OCI-M2 (cell line): ENCODE data around the gene IL4.

ENCODE experiments used
- DNase-seq: peaks from one replicate; lab custom pipeline; 2025; ENCODE audit not compliant: unreplicated experiment; lab: John Stamatoyannopoulos, UW

Gene IL4

GRCh38 chr5:132657676-132658380 lies 16.0 kb upstream of the IL4 start, which contains the start of gene IL13:
TSS of gene IL13 (plus strand) at chr5:132658173. CDS start at chr5:132658187, 14 bp downstream.
- no peak for DNase-seq

- DNase-seq: no peak
Observed at GRCh38 chr5:132658381-132659302, 15.1 kb upstream of the IL4 start.

GRCh38 chr5:132659598-132660493 lies 13.9 kb upstream of the IL4 start:
- DNase-seq: no peak

DNA sequence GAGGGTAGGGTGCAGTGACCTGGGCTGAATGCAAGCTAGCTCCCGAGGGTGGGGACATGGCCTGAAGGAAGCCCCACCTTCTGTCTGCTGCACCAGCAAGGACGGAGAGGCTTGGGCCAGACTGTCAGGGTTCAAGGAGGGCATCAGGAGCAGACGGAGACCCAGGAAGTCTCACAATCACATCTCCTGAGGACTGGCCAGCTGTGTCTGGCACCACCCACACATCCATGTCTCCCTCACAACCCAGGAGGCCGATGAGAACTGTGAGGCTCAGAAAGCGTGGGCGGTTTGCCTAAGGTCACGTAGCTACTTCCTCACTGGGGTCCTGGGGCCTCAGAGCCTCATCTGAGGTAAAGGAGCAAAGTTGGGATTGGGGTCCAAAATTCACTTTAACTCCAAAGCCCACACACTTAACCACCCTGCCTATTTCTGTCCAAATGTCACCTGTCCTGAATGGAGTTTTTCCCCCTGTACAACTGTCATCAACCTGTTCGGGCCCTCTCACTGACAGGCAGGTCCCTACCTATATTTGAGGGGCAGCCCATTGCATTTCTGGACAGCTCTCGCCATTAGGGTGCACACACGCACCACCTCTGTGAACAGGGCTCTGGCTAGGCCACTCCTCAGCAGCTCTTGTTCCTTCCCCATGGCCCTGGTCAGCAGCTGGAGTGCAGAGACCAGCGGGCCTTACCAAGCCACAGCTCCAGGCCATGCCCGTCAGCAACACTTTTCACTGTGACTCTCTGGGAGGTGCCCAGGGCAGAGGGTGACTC lies 12.4 kb upstream of the IL4 start:
- no peak for DNase-seq

GRCh38 chr5:132662004-132662401 lies 11.8 kb upstream of the IL4 start:
- no peak for DNase-seq

DNA sequence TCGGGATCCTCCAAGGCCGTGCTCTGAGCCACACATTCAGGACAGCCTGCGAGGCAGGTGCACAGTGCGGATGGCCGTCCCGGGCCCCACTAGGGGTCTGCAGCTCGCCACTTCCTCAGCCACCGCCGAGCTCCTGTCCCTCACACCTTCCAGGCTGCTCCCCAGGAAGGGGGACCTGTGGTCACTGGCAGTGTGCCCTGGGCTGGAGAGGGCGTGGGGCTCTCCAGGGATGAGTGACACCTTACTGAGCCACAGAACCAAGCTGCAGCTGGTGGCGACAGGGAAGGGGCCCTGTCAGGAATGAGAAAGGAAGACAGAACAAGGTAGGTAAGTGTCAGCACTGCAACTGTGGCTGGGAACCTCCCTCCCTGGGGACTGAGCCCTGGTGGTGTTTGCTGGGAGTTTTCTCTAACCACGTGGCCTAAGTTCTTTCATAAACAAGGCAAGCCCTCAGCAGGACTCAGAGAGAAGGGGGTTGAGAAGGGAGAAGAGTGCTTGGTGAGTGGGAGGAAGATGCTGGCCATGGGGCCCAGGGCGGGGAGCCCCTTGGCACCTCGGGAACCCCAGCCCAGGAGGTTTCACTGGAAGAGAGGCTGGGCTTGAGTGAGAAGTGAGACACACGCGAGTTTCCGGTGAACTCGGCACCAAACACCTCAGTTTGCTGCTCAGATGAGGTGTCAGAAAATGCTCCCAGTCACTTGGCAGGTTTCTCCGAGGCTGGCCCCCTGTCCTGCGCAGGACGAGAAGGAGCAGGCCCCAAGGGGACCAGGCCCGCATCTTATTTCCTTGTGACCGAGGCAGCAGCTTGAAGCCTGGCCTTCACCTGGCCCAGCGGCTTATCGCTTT lies 10.6 kb upstream of the IL4 start:
- no peak for DNase-seq

DNA sequence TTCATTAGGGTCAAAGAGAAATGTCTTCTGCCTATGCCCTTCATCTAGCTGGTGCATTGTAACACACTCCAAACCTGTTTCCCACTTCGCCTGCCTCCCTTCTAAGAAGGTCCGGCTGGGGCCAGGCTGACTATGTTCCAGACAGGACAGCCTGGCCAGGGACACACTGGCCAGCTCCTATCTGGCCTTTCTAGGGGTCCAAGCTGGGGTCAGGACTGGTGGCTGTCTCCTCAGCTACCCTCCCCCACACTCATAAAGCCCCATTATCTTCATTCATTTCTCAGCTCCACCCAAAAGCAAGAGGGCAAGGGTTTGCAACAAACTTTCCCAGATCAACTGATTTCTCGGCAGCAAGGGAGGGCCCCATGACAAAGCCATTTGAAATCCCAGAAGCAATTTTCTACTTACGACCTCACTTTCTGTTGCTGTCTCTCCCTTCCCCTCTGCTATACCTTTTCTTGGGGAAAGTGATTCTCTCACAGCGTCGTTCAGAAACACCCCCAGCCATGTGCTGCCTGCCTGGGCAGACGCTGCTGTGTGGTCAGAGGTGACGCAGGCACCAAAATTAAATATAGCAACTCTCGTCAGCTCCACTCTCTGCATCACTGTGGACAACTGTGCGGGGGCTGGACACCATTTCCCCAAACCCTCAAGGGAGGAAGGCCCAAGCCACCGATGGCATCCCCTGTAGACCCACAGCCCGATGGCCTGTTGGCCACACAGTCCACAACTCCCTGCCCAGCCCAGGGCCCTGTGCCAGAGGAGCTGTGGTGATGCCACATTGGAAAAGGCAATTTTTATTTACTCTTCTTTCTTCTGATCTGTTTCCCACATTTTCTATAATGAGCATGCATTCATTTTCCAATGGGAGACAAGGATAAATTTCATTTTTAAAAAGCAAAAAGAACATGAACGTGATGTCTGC lies 9.8 kb upstream of the IL4 start:
- DNase-seq: no peak

GRCh38 chr5:132664696-132665209 lies 9.0 kb upstream of the IL4 start:
- no peak for DNase-seq

DNA sequence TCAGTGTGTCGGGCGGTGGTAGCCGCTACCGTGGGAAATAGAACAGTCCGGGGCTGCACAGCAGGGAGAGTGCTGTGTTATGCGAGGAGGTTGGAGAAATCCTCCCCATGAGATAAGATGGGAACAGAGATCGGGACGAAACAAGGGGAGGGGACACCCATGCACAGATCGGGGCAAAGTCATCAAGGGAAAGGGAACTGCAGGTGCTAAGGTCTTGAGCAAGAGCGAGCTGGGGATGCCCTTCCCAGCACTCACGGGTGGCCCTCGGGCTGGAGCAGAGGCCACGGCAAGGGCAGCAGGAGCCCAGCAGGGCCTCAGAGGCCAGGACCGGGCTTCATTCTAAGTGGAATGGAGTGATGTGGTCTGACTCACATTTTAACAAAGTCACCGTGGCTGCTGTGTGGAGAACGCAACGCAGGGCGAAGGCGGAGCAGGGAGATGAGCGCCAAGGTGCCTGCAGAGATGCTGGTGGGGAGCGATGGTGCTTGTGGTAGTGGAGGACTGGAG lies 8.2 kb upstream of the IL4 start:
- no peak for DNase-seq

DNA sequence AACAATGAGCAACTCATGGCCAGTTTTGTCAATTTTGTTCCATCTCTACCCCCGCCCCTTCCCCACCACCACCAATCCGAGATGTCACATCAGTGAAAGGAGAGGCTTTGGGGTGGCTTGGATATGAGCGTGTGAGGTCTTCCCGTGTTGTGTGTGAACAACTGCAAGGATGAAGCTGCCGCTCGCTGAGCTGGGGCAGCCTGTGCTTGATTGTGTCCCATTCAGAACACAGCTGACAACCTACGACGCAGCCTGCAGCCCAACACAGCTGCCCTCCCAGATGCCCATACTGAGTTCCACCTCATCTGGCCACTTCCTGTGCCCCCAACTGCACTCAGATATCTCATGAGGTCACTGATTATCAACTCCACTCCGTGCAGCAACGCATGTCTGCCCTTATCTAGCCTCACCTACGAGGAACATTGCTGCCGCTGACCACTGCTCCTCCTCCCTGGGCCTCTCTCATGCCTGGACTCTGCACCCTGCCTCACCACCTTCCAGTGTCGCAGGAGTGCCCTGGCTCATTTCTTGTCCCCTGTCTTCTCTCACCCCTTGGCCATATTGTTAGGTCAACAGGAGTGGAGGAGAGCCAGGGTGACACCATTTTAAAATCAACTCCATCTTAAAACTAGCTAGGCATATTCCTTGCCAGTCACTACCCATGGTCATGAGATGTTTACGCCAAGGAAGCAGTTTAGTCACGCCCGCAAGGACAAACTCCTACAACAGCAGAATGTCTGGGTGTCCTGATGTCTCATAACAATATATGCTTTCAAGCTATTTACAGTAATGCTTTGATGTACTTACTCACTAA lies 7.3 kb upstream of the IL4 start:
- no peak for DNase-seq

GRCh38 chr5:132667309-132667708 lies 6.5 kb upstream of the IL4 start:
- no peak for DNase-seq

GRCh38 chr5:132667761-132668705 lies 5.8 kb upstream of the IL4 start:
- DNase-seq: no peak

GRCh38 chr5:132668706-132669454 lies 4.9 kb upstream of the IL4 start:
- no peak for DNase-seq

DNA sequence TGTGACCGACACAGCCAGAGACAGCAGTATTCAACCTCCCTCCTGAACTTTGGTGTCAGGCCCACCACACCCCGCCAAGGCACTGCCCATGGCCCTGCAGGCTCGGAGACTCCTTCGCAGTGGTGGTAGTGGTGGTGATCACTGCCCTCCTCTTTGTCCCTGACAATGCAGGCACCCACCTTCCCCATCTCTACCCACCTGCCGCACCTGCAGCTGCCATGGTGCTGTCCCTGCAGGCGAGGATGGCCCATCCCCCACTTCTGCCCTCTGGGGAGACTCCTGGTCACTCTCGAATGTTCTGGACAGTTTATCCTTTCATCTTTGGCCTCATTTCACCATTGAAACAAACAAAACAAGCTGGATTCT lies 4.4 kb upstream of the IL4 start:
- DNase-seq: no peak
